ENCODE results near the gene APOB.

- TF ChIP-seq EZH2 (IDR thresholded peaks at IDR 0.05; ENCODE audit: insufficient read depth, poor library complexity, severe bottlenecking): no peak
- no peak for TF ChIP-seq EZH2phosphoT487 (IDR thresholded peaks at IDR 0.05; ENCODE audit: insufficient read depth, low read depth)
Measured at GRCh38 chr2:21055451-21055850, 11.6 kb upstream of the APOB start.
